ENCODE data around the gene CHCHD1. TPM values are rescaled to one million over a fixed set of nuclear protein-coding genes. Genes with fewer than 3 reads are reported as not detected.

The CHCHD1 gene
- total RNA-seq, 1 experiment from 2014 or later = 44.1 TPM

DNA sequence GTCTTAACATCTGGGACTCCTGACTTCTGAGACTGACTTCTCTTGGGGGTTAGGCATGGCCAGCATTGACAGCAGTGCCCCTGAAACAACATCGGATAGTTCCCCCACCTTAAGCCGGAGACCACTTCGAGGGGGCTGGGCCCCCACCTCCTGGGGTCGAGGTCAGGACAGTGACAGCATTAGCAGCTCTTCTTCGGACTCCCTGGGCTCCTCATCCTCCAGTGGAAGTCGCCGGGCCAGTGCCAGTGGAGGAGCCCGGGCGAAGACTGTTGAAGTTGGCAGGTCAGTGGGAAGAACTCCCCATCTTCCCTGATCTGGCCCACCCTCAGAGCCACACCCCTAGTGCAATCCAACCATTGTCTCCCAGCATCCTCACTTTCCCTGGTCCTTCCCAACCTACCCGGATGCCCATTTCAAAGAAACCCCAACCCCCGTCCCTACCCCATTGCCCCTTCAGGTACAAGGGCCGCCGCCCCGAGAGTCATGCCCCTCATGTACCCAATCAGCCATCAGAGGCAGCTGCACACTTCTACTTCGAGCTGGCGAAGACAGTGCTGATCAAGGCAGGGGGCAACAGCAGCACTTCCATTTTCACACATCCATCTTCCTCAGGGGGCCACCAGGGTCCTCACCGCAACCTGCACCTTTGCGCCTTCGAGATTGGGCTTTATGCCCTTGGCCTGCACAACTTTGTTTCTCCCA is 15.6 kb downstream of the CHCHD1 start:
- no peaks in the 10 kb centered on the region for H3K9me3 ChIP-seq (ENCODE audit: insufficient read depth, low read depth)
- H4K20me1 ChIP-seq (ENCODE audit: insufficient read depth) = no peaks in the 10 kb centered on the region
- H3K9me2 ChIP-seq (ENCODE audit: insufficient read depth) = no peaks in the 10 kb centered on the region
- no TSS peak for BruUV-seq (replicated peaks)
- TF ChIP-seq EZH2 (IDR thresholded peaks at IDR 0.05; ENCODE audit: low read depth) = no peak
- TF ChIP-seq, protein P1, sequence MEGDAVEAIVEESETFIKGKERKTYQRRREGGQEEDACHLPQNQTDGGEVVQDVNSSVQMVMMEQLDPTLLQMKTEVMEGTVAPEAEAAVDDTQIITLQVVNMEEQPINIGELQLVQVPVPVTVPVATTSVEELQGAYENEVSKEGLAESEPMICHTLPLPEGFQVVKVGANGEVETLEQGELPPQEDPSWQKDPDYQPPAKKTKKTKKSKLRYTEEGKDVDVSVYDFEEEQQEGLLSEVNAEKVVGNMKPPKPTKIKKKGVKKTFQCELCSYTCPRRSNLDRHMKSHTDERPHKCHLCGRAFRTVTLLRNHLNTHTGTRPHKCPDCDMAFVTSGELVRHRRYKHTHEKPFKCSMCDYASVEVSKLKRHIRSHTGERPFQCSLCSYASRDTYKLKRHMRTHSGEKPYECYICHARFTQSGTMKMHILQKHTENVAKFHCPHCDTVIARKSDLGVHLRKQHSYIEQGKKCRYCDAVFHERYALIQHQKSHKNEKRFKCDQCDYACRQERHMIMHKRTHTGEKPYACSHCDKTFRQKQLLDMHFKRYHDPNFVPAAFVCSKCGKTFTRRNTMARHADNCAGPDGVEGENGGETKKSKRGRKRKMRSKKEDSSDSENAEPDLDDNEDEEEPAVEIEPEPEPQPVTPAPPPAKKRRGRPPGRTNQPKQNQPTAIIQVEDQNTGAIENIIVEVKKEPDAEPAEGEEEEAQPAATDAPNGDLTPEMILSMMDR (conservative IDR thresholded peaks at IDR 0.05) = no peak
- peak in 1 of 2 experiments; percentile 8 for DNase-seq
- H3K36me3 ChIP-seq (ENCODE audit: low read depth) = peaks cover 18% of the 10 kb centered on the region; the same call in 1 of the 2 replicates
- POLR2A ChIA-PET (ENCODE audit: unreplicated experiment) = no interaction called here
- H3K4me1 ChIP-seq (replicated peaks; ENCODE audit: insufficient read depth) = no peaks in the 10 kb centered on the region
- no peak overlapping the region for H2AFZ ChIP-seq
- H3K79me2 ChIP-seq (ENCODE audit: low read depth) = no peaks in the 10 kb centered on the region
- H3K27ac ChIP-seq = no peak overlapping the region
- H3K27me3 ChIP-seq (ENCODE audit: insufficient read depth, low read depth) = no peaks in the 10 kb centered on the region
- no peak overlapping the region for H3K4me2 ChIP-seq
- H3F3A ChIP-seq (ENCODE audit: insufficient read depth, low read depth) = peaks cover 3% of the 10 kb centered on the region; the same call in 1 of the 2 replicates
- H3K4me3 ChIP-seq = no peak overlapping the region
- intact Hi-C loops (cut with micrococcal nuclease; ENCODE audit: unreplicated experiment) = no loop called here
- CTCF ChIA-PET = no interaction called here

DNA sequence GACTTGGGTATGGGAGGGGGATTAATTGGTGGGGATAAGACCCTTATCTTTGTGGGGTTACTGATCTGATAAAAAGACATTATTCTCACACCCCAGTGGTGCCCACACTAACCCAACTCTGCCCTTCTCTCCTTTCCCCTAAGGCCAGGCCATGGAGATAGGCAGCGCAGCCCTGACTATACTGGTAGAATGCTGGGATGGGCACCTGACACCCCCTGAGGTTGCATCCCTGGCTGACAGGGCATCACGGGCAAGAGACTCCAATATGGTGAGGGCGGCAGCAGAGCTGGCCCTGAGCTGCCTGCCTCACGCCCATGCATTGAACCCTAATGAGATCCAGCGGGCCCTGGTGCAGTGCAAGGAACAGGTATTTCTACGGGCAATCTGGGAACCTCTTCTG is 16.2 kb downstream of the CHCHD1 start:
- H3K9me3 ChIP-seq (ENCODE audit: insufficient read depth, low read depth) = no peaks in the 10 kb centered on the region
- no peak overlapping the region for H2AFZ ChIP-seq
- no peak overlapping the region for H3K4me2 ChIP-seq
- H3K4me3 ChIP-seq = no peak overlapping the region
- BruUV-seq (replicated peaks) = no TSS peak
- no peak for DNase-seq
- TF ChIP-seq EZH2 (IDR thresholded peaks at IDR 0.05; ENCODE audit: low read depth) = no peak
- TF ChIP-seq, protein P1 (conservative IDR thresholded peaks at IDR 0.05) = no peak
- no peaks in the 10 kb centered on the region for H3K79me2 ChIP-seq (ENCODE audit: low read depth)
- H3K27ac ChIP-seq = no peak overlapping the region
- H3K4me1 ChIP-seq (replicated peaks; ENCODE audit: insufficient read depth) = no peaks in the 10 kb centered on the region
- no peaks in the 10 kb centered on the region for H3K9me2 ChIP-seq (ENCODE audit: insufficient read depth)
- POLR2A ChIA-PET (ENCODE audit: unreplicated experiment) = no interaction called here
- H3K27me3 ChIP-seq (ENCODE audit: insufficient read depth, low read depth) = no peaks in the 10 kb centered on the region
- H3K36me3 ChIP-seq (ENCODE audit: low read depth) = peaks cover 23% of the 10 kb centered on the region; the same call in 1 of the 2 replicates
- intact Hi-C loops (cut with micrococcal nuclease; ENCODE audit: unreplicated experiment) = no loop called here
- CTCF ChIA-PET = no interaction called here
- peaks cover 6% of the 10 kb centered on the region; the same call in 1 of the 2 replicates for H3F3A ChIP-seq (ENCODE audit: insufficient read depth, low read depth)
- no peaks in the 10 kb centered on the region for H4K20me1 ChIP-seq (ENCODE audit: insufficient read depth)

DNA sequence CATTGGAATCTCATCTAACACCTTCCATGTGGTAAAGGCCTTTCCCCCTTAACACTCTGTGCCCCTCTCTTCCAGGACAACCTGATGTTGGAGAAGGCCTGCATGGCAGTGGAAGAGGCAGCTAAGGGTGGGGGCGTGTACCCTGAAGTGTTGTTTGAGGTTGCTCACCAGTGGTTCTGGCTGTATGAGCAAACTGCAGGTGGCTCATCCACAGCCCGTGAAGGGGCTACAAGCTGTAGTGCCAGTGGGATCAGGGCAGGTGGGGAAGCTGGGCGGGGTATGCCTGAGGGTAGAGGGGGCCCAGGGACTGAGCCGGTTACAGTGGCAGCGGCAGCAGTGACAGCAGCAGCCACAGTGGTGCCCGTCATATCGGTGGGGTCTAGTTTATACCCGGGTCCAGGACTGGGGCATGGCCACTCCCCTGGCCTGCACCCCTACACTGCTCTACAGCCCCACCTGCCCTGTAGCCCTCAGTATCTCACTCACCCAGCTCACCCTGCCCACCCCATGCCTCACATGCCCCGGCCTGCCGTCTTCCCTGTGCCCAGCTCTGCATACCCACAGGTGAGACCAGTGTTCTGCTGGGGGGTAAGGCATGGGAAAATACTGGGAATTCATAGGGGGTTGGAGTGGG is 17.2 kb downstream of the CHCHD1 start:
- H3K4me2 ChIP-seq = no peak overlapping the region
- no peaks in the 10 kb centered on the region for H3K4me1 ChIP-seq (replicated peaks; ENCODE audit: insufficient read depth)
- no peaks in the 10 kb centered on the region for H3K79me2 ChIP-seq (ENCODE audit: low read depth)
- TF ChIP-seq, protein P1 (conservative IDR thresholded peaks at IDR 0.05) = no peak
- TF ChIP-seq EZH2 (IDR thresholded peaks at IDR 0.05; ENCODE audit: low read depth) = no peak
- no peaks in the 10 kb centered on the region for H3K9me2 ChIP-seq (ENCODE audit: insufficient read depth)
- intact Hi-C loops (cut with micrococcal nuclease; ENCODE audit: unreplicated experiment) = no loop called here
- CTCF ChIA-PET = no interaction called here
- H3K27me3 ChIP-seq (ENCODE audit: insufficient read depth, low read depth) = no peaks in the 10 kb centered on the region
- POLR2A ChIA-PET (ENCODE audit: unreplicated experiment) = no interaction called here
- H4K20me1 ChIP-seq (ENCODE audit: insufficient read depth) = no peaks in the 10 kb centered on the region
- peak in 1 of 2 experiments; percentile 16 for DNase-seq
- peaks cover 10% of the 10 kb centered on the region; the same call in 1 of the 2 replicates for H3F3A ChIP-seq (ENCODE audit: insufficient read depth, low read depth)
- no peak overlapping the region for H3K27ac ChIP-seq
- no peak overlapping the region for H3K4me3 ChIP-seq
- no peak overlapping the region for H2AFZ ChIP-seq
- no TSS peak for BruUV-seq (replicated peaks)
- no peaks in the 10 kb centered on the region for H3K9me3 ChIP-seq (ENCODE audit: insufficient read depth, low read depth)
- peaks cover 24% of the 10 kb centered on the region; the same call in 1 of the 2 replicates for H3K36me3 ChIP-seq (ENCODE audit: low read depth)
